Neural cell (in vitro differentiated cells): ENCODE data around the gene MYO15A. TPM values are rescaled to one million over a fixed set of nuclear protein-coding genes. Genes with fewer than 3 reads are reported as not detected.

Source experiments
- H2AFZ ChIP-seq: fragments of 200-600, 300-800 bp; sonication (generic), shearing (Covaris generic); 2 replicates; pipeline ENCODE4 v1.6.0; 2014; ENCODE audit warnings: low read depth, mild to moderate bottlenecking, antibody characterized with exemption, low read length, moderate library complexity
- H3F3A ChIP-seq: fragments of 200-600 bp; shearing (Covaris generic); 2 replicates; pipeline ENCODE4 v1.6.1; 2016; ENCODE audit warnings: mild to moderate bottlenecking, moderate library complexity, mixed read lengths, antibody characterized with exemption, low read length; ENCODE audit not compliant: insufficient read depth, poor library complexity, severe bottlenecking
- H3K27ac ChIP-seq: fragments of 200-600, 300-800 bp; sonication (generic), shearing (Covaris generic); 2 replicates; pipeline ENCODE4 v1.5.1; 2014; ENCODE audit warnings: mild to moderate bottlenecking, low read length, moderate library complexity
- H3K27me3 ChIP-seq: fragments of 300-800, 200-600 bp; sonication (generic), shearing (Covaris generic); 2 replicates; pipeline ENCODE4 v1.6.0; 2014; ENCODE audit warnings: mild to moderate bottlenecking, low read depth, low read length, moderate library complexity; ENCODE audit not compliant: insufficient read depth
- H3K36me3 ChIP-seq: fragments of 300-800, 200-600 bp; sonication (generic), shearing (Covaris generic); 2 replicates; pipeline ENCODE4 v1.5.1; 2014; ENCODE audit warnings: mild to moderate bottlenecking, antibody characterized with exemption, low read length, moderate library complexity; ENCODE audit not compliant: insufficient read depth
- H3K4me2 ChIP-seq: fragments of 300-800, 200-600 bp; sonication (generic), shearing (Covaris generic); 2 replicates; pipeline ENCODE4 v1.6.0; 2014; ENCODE audit warnings: mild to moderate bottlenecking, low read length
- H3K4me3 ChIP-seq: fragments of 300-800, 200-600 bp; sonication (generic), shearing (Covaris generic); 2 replicates; pipeline ENCODE4 v1.5.1; 2014; ENCODE audit warnings: mild to moderate bottlenecking, low read length, moderate library complexity
- H3K79me2 ChIP-seq: fragments of 200-600 bp; shearing (Covaris generic); replicated peaks from 2 replicates; pipeline ENCODE4 v1.6.0; 2014; ENCODE audit warnings: mild to moderate bottlenecking, low read length, moderate library complexity; ENCODE audit not compliant: insufficient read depth
- H3K9ac ChIP-seq: fragments of 300-800, 200-600 bp; sonication (generic), shearing (Covaris generic); 2 replicates; pipeline ENCODE4 v1.6.1; 2016; ENCODE audit warnings: mild to moderate bottlenecking, low read length, mixed read lengths
- H3K9me2 ChIP-seq: fragments of 200-600 bp; shearing (Covaris generic); 2 replicates; pipeline ENCODE4 v1.6.1; 2016; ENCODE audit warnings: mild to moderate bottlenecking, low read length, mixed read lengths; ENCODE audit not compliant: insufficient read depth
- H3K9me3 ChIP-seq: fragments of 200-600, 300-800 bp; sonication (generic), shearing (Covaris generic); 2 replicates; pipeline ENCODE4 v1.6.1; 2016; ENCODE audit warnings: mild to moderate bottlenecking, mixed run types, low read length, moderate library complexity, mixed read lengths
- H4K20me1 ChIP-seq: fragments of 200-600 bp; shearing (Covaris generic); 2 replicates; pipeline ENCODE4 v1.6.1; 2016; ENCODE audit warnings: mild to moderate bottlenecking, mixed run types; ENCODE audit not compliant: insufficient read depth
- CTCF ChIP-seq: fragments of 450-650 bp; IDR thresholded peaks from 2 replicates; pipeline ENCODE4 v1.5.1; 2014; ENCODE audit warnings: antibody characterized with exemption, mild to moderate bottlenecking, moderate library complexity; ENCODE audit not compliant: poor library complexity, severe bottlenecking
- EP300 ChIP-seq: fragments of 450-650 bp; conservative IDR thresholded peaks from 2 replicates; pipeline ENCODE4 v1.6.1; 2014; ENCODE audit warnings: antibody characterized with exemption, mild to moderate bottlenecking, moderate library complexity; ENCODE audit not compliant: poor library complexity, severe bottlenecking
- EZH2 ChIP-seq: fragments of 200-600, 300-800 bp; shearing (Covaris generic), sonication (generic); IDR thresholded peaks from 2 replicates; pipeline ENCODE4 v1.6.1; 2014; ENCODE audit warnings: antibody characterized with exemption, low read length, borderline replicate concordance, mild to moderate bottlenecking; ENCODE audit not compliant: insufficient read depth, poor library complexity, severe bottlenecking
- MXI1 ChIP-seq: fragments of 450-650 bp; conservative IDR thresholded peaks from 2 replicates; pipeline ENCODE4 v1.6.1; 2014; ENCODE audit warnings: antibody characterized with exemption, mild to moderate bottlenecking; ENCODE audit not compliant: poor library complexity, severe bottlenecking
- POLR2AphosphoS5 ChIP-seq: IDR thresholded peaks from 2 replicates; pipeline ENCODE4 v1.6.1; 2012
- RAD21 ChIP-seq: fragments of 450-650 bp; conservative IDR thresholded peaks from 2 replicates; pipeline ENCODE4 v1.6.1; 2014; ENCODE audit warnings: antibody characterized with exemption, mild to moderate bottlenecking, moderate library complexity
- REST ChIP-seq: IDR thresholded peaks from 2 replicates; pipeline ENCODE4 v1.6.1; 2012; ENCODE audit warnings: borderline replicate concordance
- SMC3 ChIP-seq: fragments of 450-650 bp; conservative IDR thresholded peaks from 2 replicates; pipeline ENCODE4 v1.6.1; 2014; ENCODE audit warnings: antibody characterized with exemption, mild to moderate bottlenecking, moderate library complexity; ENCODE audit not compliant: poor library complexity
- TAF1 ChIP-seq: IDR thresholded peaks from 2 replicates; pipeline ENCODE4 v1.6.1; 2012; ENCODE audit warnings: low read depth
- polyA plus RNA-seq: library from polyadenylated mRNA; depleted of rRNA; stranded (reverse); fragments of >200 nt; gene quantifications from 2 replicates; pipeline ENCODE4 v1.2.3, GENCODE V29; 2014

The MYO15A gene
- polyA plus RNA-seq, 1 donor from 2014 or later = 1.9 TPM

GRCh38 chr17:18074566-18075272 is 33.8 kb upstream of the MYO15A start:
- H4K20me1 ChIP-seq = no peaks in the 10 kb centered on the region
- H3K9ac ChIP-seq = no peak overlapping the region
- TF ChIP-seq REST (no peak), EZH2 (no peak), EP300 (no peak), MXI1 (no peak), RAD21 (no peak), CTCF (no peak), TAF1 (no peak), SMC3 (no peak), POLR2AphosphoS5 (no peak)
- no peak overlapping the region for H3K4me3 ChIP-seq
- H3K27ac ChIP-seq = no peak overlapping the region
- no peaks in the 10 kb centered on the region for H3K79me2 ChIP-seq
- H3K9me2 ChIP-seq = no peaks in the 10 kb centered on the region
- H2AFZ ChIP-seq = no peak overlapping the region
- no peak overlapping the region for H3K4me2 ChIP-seq
- no peaks in the 10 kb centered on the region for H3K9me3 ChIP-seq
- no peaks in the 10 kb centered on the region for H3K27me3 ChIP-seq
- no peaks in the 10 kb centered on the region for H3K36me3 ChIP-seq
- no peaks in the 10 kb centered on the region for H3F3A ChIP-seq

- Histone ChIP-seq H3K27ac (no peak overlapping the region), H3K4me3 (no peak overlapping the region), H3K9ac (no peak overlapping the region), H3K27me3 (no peaks in the 10 kb centered on the region), H3K9me2 (no peaks in the 10 kb centered on the region), H3F3A (no peaks in the 10 kb centered on the region), H3K4me2 (no peak overlapping the region), H3K9me3 (no peaks in the 10 kb centered on the region), H2AFZ (no peak overlapping the region), H3K36me3 (no peaks in the 10 kb centered on the region), H4K20me1 (no peaks in the 10 kb centered on the region), H3K79me2 (no peaks in the 10 kb centered on the region)
- TF ChIP-seq SMC3 (no peak), MXI1 (no peak), TAF1 (no peak), CTCF (no peak), EP300 (no peak), POLR2AphosphoS5 (no peak), REST (no peak), RAD21 (no peak)
Measured at GRCh38 chr17:18076936-18077335, 31.6 kb upstream of the MYO15A start.
